ENCODE measurements around the gene TBC1D2B. TPM values are rescaled to one million over a fixed set of nuclear protein-coding genes. Genes with fewer than 3 reads are reported as not detected.
A peak's percentile ranks its signal among the peaks of the same experiment; 100 is the strongest.

Gene TBC1D2B
- total and polyA plus RNA-seq, 11 donors = 5.1 to 45.2 (median 10.1) TPM

DNA sequence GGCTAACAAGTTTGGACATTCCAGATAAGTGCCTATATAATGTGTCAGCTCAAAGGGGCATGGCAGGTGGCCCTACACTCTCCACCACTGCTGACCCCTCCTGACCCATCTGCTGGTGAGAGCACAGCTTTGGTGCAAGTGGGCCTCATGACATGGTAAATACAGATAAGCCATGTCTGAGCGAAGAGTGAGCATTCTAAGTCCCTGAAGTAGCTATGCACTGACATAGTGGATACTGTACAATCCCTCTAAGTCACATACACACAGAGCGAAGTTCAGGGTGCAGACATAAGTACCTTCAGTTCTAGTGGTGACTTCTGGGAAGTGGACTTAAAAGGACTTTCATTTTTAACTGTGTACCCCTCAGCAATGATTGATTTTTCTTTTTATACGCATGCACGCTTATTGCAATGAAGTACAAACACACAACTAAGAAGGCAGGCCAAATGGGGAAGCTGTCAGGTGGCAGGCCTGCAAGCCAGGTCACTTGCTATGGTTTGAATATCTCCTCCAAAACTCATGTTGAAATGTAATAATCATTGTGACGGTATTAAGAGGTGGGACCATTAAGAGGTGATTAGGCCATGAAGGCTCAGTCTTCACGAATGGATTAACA is 41.5 kb downstream of the TBC1D2B start:
- no peaks in the 10 kb centered on the region for H3K9me3 ChIP-seq
- peaks cover 0 to 6% (median 3%) of the 10 kb centered on the region in 9 donors for H3K36me3 ChIP-seq
- no peaks in the 10 kb centered on the region for H3K27me3 ChIP-seq
- H3K27ac ChIP-seq = peak overlapping the region in 6 of 12 donors; percentile 28 to 89 (median 47)
- TF ChIP-seq, protein P1, sequence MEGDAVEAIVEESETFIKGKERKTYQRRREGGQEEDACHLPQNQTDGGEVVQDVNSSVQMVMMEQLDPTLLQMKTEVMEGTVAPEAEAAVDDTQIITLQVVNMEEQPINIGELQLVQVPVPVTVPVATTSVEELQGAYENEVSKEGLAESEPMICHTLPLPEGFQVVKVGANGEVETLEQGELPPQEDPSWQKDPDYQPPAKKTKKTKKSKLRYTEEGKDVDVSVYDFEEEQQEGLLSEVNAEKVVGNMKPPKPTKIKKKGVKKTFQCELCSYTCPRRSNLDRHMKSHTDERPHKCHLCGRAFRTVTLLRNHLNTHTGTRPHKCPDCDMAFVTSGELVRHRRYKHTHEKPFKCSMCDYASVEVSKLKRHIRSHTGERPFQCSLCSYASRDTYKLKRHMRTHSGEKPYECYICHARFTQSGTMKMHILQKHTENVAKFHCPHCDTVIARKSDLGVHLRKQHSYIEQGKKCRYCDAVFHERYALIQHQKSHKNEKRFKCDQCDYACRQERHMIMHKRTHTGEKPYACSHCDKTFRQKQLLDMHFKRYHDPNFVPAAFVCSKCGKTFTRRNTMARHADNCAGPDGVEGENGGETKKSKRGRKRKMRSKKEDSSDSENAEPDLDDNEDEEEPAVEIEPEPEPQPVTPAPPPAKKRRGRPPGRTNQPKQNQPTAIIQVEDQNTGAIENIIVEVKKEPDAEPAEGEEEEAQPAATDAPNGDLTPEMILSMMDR (IDR thresholded peaks at IDR 0.05) = no peak
- TF ChIP-seq POLR2A (IDR thresholded peaks at IDR 0.05) = no peak
- 93 to 95% (median 94%) methylated on average over 6 of the region's 6 CpGs for WGBS, 4 donors
- no peak overlapping the region for H3K4me3 ChIP-seq
- ATAC-seq (peak in 1 of 4 donors; percentile 4), DNase-seq (no peak)
- intact Hi-C loops (cut with DNase I) = loop anchor here in 3 of 10 donors (5.0 kb wide), 2 partner anchors 36 to 41 kb away; partner anchors contain the start of gene TBC1D2B (in 2 of the 3)
- H3K4me1 ChIP-seq = peaks cover 0 to 96% (median 42%) of the 10 kb centered on the region in 12 donors

DNA sequence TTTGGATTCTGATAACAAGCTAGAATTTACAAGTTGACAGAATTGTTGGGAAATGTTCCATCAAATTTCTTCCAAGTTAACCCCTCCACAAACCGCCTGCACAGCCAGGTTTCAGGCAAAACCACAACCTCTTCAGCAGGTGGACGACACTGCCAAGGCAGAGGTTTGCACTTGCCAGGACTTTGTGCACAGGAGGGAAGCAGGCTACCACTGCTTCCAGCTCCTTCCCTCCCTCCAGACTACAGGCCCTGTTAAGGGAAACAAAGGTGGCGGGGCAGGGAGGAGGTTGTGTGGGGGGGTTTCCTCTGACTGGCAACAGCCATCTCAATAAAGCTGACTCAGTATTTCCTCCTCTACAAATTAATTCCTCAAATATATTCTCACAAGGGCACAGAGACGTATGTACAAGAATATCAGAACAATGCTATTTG is 42.2 kb downstream of the TBC1D2B start:
- H3K36me3 ChIP-seq = peaks cover 0 to 10% (median 3%) of the 10 kb centered on the region in 9 donors
- H3K9me3 ChIP-seq = no peaks in the 10 kb centered on the region
- WGBS, 4 donors = 42 to 62% (median 44%) methylated on average over 4 of the region's 4 CpGs
- H3K27me3 ChIP-seq = no peaks in the 10 kb centered on the region
- TF ChIP-seq, protein P1 (IDR thresholded peaks at IDR 0.05) = no peak
- no peak for TF ChIP-seq POLR2A (IDR thresholded peaks at IDR 0.05)
- intact Hi-C loops (cut with DNase I) = loop anchor here in 3 of 10 donors (5.0 kb wide), 2 partner anchors 37 to 42 kb away; partner anchors contain the start of gene TBC1D2B (in 2 of the 3)
- H3K4me1 ChIP-seq = peaks cover 0 to 90% (median 42%) of the 10 kb centered on the region in 12 donors
- H3K27ac ChIP-seq = peak overlapping the region in 7 of 12 donors; percentile 14 to 89 (median 52)
- peak in 3 of 5 donors; percentile 36 to 47 (median 42) for DNase-seq
- ATAC-seq = peak; percentile 41 to 84 (median 66)
- H3K4me3 ChIP-seq = peak overlapping the region in 1 of 12 donors; percentile 36

DNA sequence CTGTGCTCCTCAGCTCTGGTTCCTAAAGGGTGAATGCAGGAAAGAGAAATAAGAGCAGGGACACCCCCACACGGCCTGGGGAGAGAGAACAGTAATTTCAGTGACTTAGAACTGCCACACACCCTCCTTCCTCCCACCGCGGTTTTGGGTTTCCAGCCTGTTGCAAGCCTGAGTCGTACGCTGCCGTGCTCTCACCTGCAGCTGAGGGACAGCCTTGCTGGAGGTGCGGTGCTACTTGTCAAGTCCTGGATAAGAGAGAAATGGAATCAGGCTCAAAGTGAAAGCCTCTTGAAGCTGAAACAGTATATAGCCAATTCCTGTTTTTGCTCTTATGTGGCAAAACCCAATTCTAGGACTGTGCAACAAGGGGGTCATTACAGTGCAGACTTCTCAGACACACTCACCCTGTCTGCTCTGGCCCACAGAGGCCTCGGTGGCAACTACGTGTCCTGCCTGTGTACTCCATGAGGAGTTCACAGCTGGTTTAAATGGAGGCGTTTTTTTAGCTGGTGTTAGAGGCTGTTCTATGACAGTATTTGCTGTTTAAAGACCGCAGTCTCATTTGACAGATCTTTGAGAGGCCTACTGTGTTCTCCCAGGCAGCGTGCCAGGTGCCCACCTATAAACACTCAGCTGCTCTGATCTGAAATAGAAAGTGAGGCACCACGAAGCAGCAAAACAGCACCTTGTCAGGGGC is 42.9 kb downstream of the TBC1D2B start:
- intact Hi-C loops (cut with DNase I) = loop anchor here in 3 of 10 donors (5.0 kb wide), 2 partner anchors 38 to 43 kb away; partner anchors contain the start of gene TBC1D2B (in 2 of the 3)
- ATAC-seq = peak; percentile 16 to 62 (median 46)
- Histone ChIP-seq H3K4me3 (peak overlapping the region in 1 of 12 donors; percentile 36), H3K36me3 (peaks cover 0 to 14% (median 6%) of the 10 kb centered on the region in 9 donors), H3K27ac (peak overlapping the region in 8 of 12 donors; percentile 14 to 89 (median 48)), H3K4me1 (peaks cover 0 to 84% (median 39%) of the 10 kb centered on the region in 12 donors), H3K27me3 (no peaks in the 10 kb centered on the region), H3K9me3 (no peaks in the 10 kb centered on the region)
- 52 to 59% (median 56%) methylated on average over 13 of the region's 13 CpGs for WGBS, 4 donors
- TF ChIP-seq POLR2A (IDR thresholded peaks at IDR 0.05) = no peak
- TF ChIP-seq, protein P1 (IDR thresholded peaks at IDR 0.05) = no peak
- DNase-seq = peak in 1 of 5 donors; percentile 38

DNA sequence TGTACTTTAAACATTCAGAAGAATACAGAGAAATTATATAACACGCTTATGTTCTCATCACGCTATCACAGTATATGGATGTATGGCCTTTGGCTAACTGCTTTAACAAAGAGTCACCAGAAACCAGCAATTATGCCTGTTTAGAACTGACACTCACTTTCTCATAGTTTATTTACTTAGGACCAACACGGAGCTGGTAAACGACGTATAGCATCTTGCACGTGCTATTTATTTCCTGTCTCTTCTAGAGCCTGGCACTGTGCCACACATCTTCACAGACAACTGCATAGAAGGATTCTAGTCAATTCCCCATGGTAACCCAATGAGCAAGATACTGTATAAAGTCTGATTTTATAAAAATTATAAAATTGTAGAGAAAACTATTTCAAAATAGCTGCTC is 43.6 kb downstream of the TBC1D2B start:
- 54 to 61% (median 57%) methylated on average over 6 of the region's 6 CpGs for WGBS, 4 donors
- Histone ChIP-seq H3K9me3 (no peaks in the 10 kb centered on the region), H3K4me3 (peak overlapping the region in 1 of 12 donors; percentile 36), H3K27ac (peak overlapping the region in 4 of 12 donors; percentile 44 to 89 (median 57)), H3K27me3 (no peaks in the 10 kb centered on the region), H3K4me1 (peaks cover 0 to 77% (median 38%) of the 10 kb centered on the region in 12 donors), H3K36me3 (peaks cover 0 to 22% (median 14%) of the 10 kb centered on the region in 9 donors)
- ATAC-seq = no peak
- TF ChIP-seq POLR2A (IDR thresholded peaks at IDR 0.05) = no peak
- no peak for DNase-seq
- intact Hi-C loops (cut with DNase I) = no loop called here

Data from heart left ventricle (tissue), 16 donors.